HL-60 (cell line): Measurements from ENCODE around the gene APOBEC3H.
"Not testable (repeated sequence)": the region's sequence is repeated elsewhere in the genome, so short reads cannot be mapped to it uniquely, and the experiment has no call there.

Experiments used
- GABPA ChIP-seq: IDR thresholded peaks from 2 replicates; pipeline ENCODE4 v1.6.1; 2012; ENCODE audit warnings: low read depth
- POLR2AphosphoS5 ChIP-seq: IDR thresholded peaks from 2 replicates; pipeline ENCODE4 v1.6.1; 2012; ENCODE audit warnings: low read depth
- TF ChIP-seq, protein P1 (sequence below): IDR thresholded peaks from one replicate; pipeline ENCODE4 v1.5.1; 2011; ENCODE audit warnings: low read length, control low read depth, inconsistent platforms; ENCODE audit not compliant: insufficient read depth

DNA sequence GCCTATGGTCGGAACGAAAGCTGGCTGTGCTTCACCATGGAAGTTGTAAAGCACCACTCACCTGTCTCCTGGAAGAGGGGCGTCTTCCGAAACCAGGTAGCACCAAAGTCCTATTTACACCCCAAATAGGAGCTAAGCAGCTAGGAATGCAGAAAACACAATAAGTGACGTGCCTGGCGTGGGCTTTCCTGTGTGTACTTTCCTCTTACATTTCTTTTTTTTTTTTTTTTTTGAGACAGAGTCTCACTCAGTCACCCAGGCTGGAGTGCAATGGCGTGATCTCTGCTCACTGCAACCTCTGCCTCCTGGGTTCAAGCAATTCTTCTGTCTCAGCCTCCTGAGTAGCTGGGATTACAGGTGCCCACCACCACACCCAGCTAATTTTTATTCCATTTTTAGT, 47.6 kb upstream of the APOBEC3H start:
- not testable (repeated sequence) for TF ChIP-seq POLR2AphosphoS5, GABPA
- TF ChIP-seq, protein P1, sequence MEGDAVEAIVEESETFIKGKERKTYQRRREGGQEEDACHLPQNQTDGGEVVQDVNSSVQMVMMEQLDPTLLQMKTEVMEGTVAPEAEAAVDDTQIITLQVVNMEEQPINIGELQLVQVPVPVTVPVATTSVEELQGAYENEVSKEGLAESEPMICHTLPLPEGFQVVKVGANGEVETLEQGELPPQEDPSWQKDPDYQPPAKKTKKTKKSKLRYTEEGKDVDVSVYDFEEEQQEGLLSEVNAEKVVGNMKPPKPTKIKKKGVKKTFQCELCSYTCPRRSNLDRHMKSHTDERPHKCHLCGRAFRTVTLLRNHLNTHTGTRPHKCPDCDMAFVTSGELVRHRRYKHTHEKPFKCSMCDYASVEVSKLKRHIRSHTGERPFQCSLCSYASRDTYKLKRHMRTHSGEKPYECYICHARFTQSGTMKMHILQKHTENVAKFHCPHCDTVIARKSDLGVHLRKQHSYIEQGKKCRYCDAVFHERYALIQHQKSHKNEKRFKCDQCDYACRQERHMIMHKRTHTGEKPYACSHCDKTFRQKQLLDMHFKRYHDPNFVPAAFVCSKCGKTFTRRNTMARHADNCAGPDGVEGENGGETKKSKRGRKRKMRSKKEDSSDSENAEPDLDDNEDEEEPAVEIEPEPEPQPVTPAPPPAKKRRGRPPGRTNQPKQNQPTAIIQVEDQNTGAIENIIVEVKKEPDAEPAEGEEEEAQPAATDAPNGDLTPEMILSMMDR = not testable (repeated sequence)
